ENCODE data around the gene KCNC1.

The KCNC1 gene

GRCh38 chr11:17774232-17775034 lies 39.9 kb downstream of the KCNC1 start:
- no peak for ATAC-seq

GRCh38 chr11:17775035-17775348 lies 40.4 kb downstream of the KCNC1 start:
- ATAC-seq, result no peak
- TF ChIP-seq CSRNP3 (CRISPR knock-in tag; IDR thresholded peaks at IDR 0.05) (no peak), ARNTL (CRISPR knock-in tag; IDR thresholded peaks at IDR 0.05; ENCODE audit: borderline replicate concordance, low read depth) (no peak), BACH2 (CRISPR knock-in tag; IDR thresholded peaks at IDR 0.05; ENCODE audit: borderline replicate concordance) (no peak), TSHZ2 (CRISPR knock-in tag; IDR thresholded peaks at IDR 0.05) (no peak), ISL1 (CRISPR knock-in tag; IDR thresholded peaks at IDR 0.05) (no peak), ESRRG (CRISPR knock-in tag; IDR thresholded peaks at IDR 0.05) (no peak), POU6F1 (CRISPR knock-in tag; IDR thresholded peaks at IDR 0.05; ENCODE audit: borderline replicate concordance, low read depth) (no peak), ZNF8 (CRISPR knock-in tag; IDR thresholded peaks at IDR 0.05) (no peak)

More at GRCh38 chr11:17774232-17775034, 39.9 kb downstream of the KCNC1 start:
- TF ChIP-seq PPARA (CRISPR knock-in tag; IDR thresholded peaks at IDR 0.05; ENCODE audit: borderline replicate concordance) (no peak), ZFP3 (CRISPR knock-in tag; IDR thresholded peaks at IDR 0.05) (no peak), ARNTL (CRISPR knock-in tag; IDR thresholded peaks at IDR 0.05; ENCODE audit: borderline replicate concordance, low read depth) (no peak), ESRRG (CRISPR knock-in tag; IDR thresholded peaks at IDR 0.05) (no peak), CSRNP3 (CRISPR knock-in tag; IDR thresholded peaks at IDR 0.05) (no peak), TSHZ2 (CRISPR knock-in tag; IDR thresholded peaks at IDR 0.05) (no peak), BACH2 (CRISPR knock-in tag; IDR thresholded peaks at IDR 0.05; ENCODE audit: borderline replicate concordance) (no peak), CREB5 (CRISPR knock-in tag; IDR thresholded peaks at IDR 0.05; ENCODE audit: low read depth) (no peak), POU6F1 (CRISPR knock-in tag; IDR thresholded peaks at IDR 0.05; ENCODE audit: borderline replicate concordance, low read depth) (no peak), ZC3H10 (CRISPR knock-in tag; IDR thresholded peaks at IDR 0.05) (no peak), SNAI2 (CRISPR knock-in tag; IDR thresholded peaks at IDR 0.05) (no peak), ISL1 (CRISPR knock-in tag; IDR thresholded peaks at IDR 0.05) (no peak), RARB (CRISPR knock-in tag; IDR thresholded peaks at IDR 0.05) (no peak), OSR1 (CRISPR knock-in tag; IDR thresholded peaks at IDR 0.05) (no peak), ZFP30 (CRISPR knock-in tag; IDR thresholded peaks at IDR 0.05) (no peak), CSDC2 (CRISPR knock-in tag; IDR thresholded peaks at IDR 0.05) (no peak), ZNF70 (CRISPR knock-in tag; IDR thresholded peaks at IDR 0.05) (no peak), TOX (CRISPR knock-in tag; IDR thresholded peaks at IDR 0.05; ENCODE audit: borderline replicate concordance) (no peak), ZNF565 (CRISPR knock-in tag; conservative IDR thresholded peaks at IDR 0.05; ENCODE audit: low read depth) (no peak), GLIS3 (CRISPR knock-in tag; IDR thresholded peaks at IDR 0.05) (no peak)
